ENCODE measurements around the gene FIZ1.

Gene FIZ1

GRCh38 chr19:55597501-55597921 lies 1.8 kb downstream of the FIZ1 start:
- TF ChIP-seq, protein P1, sequence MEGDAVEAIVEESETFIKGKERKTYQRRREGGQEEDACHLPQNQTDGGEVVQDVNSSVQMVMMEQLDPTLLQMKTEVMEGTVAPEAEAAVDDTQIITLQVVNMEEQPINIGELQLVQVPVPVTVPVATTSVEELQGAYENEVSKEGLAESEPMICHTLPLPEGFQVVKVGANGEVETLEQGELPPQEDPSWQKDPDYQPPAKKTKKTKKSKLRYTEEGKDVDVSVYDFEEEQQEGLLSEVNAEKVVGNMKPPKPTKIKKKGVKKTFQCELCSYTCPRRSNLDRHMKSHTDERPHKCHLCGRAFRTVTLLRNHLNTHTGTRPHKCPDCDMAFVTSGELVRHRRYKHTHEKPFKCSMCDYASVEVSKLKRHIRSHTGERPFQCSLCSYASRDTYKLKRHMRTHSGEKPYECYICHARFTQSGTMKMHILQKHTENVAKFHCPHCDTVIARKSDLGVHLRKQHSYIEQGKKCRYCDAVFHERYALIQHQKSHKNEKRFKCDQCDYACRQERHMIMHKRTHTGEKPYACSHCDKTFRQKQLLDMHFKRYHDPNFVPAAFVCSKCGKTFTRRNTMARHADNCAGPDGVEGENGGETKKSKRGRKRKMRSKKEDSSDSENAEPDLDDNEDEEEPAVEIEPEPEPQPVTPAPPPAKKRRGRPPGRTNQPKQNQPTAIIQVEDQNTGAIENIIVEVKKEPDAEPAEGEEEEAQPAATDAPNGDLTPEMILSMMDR (IDR thresholded peaks at IDR 0.05; ENCODE audit: low read depth, low read length) = no peak
- no peak overlapping the region for H3K4me3 ChIP-seq (ENCODE audit: low read depth, low read length)

DNA sequence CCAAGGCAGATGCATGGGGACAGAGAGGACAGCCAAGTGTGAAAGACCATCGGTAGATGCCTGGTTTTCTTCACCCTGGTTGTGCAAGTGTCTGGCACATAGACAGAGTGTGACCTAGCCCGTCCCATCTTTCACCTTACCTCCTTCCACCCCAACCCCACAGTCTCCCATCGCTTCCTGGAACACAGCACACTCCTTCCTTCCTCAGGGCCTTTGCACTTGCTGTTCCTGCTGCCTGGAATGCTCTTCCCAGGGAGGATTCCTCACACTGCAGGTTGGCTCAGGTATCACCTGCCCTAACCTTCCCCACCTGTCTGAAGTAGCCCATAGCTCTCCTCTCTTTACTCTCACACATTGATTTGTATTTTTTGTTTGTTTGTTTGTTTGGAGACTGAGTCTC lies 3.0 kb downstream of the FIZ1 start:
- TF ChIP-seq, protein P1 (IDR thresholded peaks at IDR 0.05; ENCODE audit: low read depth, low read length) = no peak
- H3K4me3 ChIP-seq (ENCODE audit: low read depth, low read length) = no peak overlapping the region

GRCh38 chr19:55594996-55595545 lies 4.2 kb downstream of the FIZ1 start:
- TF ChIP-seq, protein P1 (IDR thresholded peaks at IDR 0.05; ENCODE audit: low read depth, low read length) = no peak
- H3K4me3 ChIP-seq (ENCODE audit: low read depth, low read length) = no peak overlapping the region

DNA sequence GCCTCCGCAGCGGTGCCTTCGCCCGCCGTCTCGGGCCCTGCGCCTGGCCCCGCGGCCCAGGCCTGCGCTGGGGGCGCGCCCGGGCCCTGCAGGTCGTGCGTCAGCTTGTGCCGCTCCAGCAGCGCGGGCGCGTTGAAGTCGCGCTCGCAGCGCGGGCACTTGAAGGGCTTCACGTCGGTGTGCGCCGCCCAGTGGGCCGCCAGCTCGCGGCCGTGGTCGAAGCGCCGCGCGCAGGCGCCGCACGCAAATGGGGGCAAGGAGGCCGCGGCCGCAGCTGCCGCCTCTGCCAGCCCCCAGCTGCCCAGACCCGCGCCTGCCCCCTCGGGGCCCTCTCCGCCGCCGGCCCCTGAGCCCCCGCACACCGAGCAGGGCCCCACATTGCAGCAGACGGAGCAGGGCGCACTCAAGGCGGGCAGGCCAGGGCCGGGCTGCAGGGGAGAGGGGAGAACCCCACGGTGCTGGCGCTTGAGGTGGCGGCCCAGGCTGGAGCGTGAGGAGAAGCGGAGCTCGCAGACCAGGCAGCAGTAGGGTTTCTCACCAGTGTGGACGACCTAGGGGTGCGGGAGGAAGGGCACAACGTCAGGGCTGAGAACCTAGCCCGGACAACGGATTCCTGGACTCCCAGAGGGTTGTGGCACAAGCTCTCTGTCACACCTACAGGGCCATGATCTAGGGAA lies 6.1 kb downstream of the FIZ1 start:
- TF ChIP-seq, protein P1 (IDR thresholded peaks at IDR 0.05; ENCODE audit: low read depth, low read length) = no peak
- no peak overlapping the region for H3K4me3 ChIP-seq (ENCODE audit: low read depth, low read length)

GRCh38 chr19:55592391-55593090 lies 6.8 kb downstream of the FIZ1 start:
- no peak overlapping the region for H3K4me3 ChIP-seq (ENCODE audit: low read depth, low read length)
- TF ChIP-seq, protein P1 (IDR thresholded peaks at IDR 0.05; ENCODE audit: low read depth, low read length) = no peak

DNA sequence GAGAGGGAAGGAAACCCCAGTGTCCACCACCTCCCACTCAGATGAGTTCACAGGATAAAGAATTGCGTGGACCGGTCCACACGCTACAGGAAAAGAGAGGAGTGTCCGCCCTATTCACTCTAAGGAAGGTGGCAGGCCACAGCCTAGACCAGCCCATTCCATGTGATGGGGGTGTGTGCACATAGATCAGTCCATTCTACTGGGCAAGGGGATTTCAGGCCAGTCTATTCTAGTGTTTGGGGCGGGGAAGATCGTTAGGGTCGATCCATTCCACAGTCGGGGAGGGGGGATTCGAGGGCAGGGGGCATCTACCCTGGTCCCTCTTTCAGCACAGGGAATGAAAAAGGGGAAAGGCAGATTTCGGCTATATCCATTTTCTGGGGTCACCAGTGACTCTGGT lies 7.8 kb downstream of the FIZ1 start:
- TF ChIP-seq, protein P1 (IDR thresholded peaks at IDR 0.05; ENCODE audit: low read depth, low read length) = no peak

GRCh38 chr19:55590617-55591016 lies 8.7 kb downstream of the FIZ1 start:
- H3K4me3 ChIP-seq (ENCODE audit: low read depth, low read length) = no peak overlapping the region
- TF ChIP-seq, protein P1 (IDR thresholded peaks at IDR 0.05; ENCODE audit: low read depth, low read length) = no peak

More for the DNA sequence above, 7.8 kb downstream of the FIZ1 start:
- no peak overlapping the region for H3K4me3 ChIP-seq (ENCODE audit: low read depth, low read length)
